ENCODE results near the gene MPLKIP.
"Not testable (repeated sequence)": the region's sequence is repeated elsewhere in the genome, so short reads cannot be mapped to it uniquely, and the experiment has no call there.

MPLKIP gene

DNA sequence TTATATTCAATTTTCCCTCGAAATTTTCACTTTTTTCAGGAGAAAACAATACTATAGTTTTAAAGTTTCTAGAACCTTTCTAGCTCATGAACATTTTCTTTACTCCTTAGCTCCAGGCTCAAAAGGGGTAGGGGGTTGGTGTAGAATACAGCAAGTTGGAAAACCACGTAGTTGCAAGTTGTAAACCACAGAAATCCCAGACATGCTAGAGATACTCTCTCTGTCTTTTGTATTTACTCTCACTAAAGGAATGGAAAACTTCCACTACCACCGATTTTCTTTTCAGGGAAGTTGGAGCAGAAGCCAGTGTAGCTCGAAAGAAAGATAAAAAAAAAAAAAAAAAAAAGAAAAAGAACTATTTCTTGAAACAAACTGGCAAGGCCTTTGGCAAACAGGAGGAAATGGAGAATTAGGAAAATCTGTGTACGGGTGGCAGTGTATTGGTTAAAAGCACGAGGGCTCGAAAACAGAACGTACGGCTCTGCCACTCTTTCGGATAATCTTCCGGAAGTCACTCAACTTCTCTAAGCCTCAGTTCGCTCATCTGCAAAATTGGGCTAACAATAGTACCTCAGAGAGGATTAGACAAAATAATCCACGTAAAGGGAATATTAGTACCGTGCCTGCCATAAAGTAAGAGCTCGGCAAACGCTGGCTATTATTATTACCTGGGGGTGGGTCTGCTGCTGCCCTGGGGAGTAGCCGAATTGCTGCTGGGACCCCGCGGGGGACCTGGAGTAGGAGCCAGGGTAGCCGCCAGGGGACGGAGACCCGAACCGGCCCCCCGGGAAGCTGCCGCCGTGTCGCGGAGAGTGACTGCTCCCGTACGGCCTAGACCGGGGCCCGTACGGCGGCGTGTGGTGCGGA is 628 bp downstream of the MPLKIP start:
- no peak for DNase-seq (ENCODE audit: low spot score)

DNA sequence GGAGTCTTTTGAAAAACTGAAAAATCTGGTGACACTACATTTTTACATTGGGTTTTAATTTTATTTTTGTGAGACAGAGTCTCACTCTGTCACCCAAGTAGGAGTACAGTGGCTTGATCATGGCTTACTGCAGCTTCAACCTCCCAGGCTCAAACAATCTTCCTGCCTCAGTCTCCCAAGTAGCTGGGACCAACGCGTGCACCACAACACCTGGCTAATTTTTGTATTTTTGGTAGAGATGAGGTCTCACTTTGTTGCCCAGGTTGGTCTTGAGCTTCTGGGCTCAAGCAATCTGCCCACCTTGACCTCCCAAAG is 11.5 kb downstream of the MPLKIP start:
- DNase-seq (ENCODE audit: low spot score): no peak

DNA sequence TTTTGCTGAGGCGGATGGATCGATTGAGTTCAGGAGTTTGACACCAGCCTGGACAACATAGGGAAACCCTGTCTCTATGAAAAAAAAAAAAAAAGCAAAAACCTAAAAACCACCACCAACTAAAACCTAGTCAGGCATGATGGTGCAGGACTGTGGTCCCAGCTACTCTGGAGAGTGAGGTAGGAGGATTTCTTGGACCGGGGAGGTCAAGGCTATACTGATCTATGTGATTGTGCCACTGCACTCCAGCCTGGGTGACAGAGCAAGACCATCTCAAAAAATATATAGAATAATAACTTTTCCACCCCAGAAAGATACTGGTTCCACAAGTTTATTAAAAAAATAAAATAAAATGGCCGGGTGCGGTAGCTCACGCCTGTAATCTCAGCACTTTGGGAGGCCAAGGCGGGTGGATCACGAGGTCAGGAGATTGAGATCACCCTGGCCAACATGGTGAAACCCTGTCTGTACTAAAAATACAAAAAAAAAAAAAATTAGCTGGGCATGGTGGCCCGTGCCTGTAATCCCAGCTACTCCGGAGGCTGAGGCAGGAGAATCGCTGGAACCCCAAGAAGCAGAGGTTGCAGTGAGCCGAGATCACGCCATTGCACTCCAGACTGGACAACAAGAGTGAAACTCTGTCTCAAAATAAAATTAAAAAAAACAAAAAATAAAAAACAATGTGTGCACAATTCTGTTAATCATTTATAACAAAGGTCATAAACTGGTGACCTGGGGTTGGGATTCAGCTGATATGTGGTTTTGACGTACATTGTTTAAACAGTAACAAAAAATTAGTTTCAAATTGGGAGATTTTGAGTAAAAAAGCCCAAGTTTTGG is 12.1 kb downstream of the MPLKIP start:
- not testable (repeated sequence) for DNase-seq (ENCODE audit: low spot score)

DNA sequence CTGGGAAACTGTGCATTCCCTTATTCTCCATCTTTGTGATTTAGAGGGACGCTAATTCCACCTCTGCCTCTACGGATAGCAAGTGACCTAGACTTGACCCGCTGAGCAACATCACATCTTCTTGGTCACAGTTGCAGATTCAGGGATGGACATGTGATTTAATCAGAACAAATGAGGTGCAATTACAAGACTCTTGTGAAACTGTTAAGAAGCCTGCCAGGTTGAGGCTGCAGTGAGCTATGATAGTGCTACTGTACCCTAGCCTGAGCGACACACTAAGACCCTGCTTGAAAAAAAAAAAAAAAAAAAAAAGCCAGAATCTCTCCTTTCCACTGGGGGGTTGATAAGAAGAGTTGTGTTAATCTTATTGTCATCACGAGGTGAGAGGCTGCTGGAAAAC is 14.4 kb downstream of the MPLKIP start:
- no peak for DNase-seq (ENCODE audit: low spot score)

DNA sequence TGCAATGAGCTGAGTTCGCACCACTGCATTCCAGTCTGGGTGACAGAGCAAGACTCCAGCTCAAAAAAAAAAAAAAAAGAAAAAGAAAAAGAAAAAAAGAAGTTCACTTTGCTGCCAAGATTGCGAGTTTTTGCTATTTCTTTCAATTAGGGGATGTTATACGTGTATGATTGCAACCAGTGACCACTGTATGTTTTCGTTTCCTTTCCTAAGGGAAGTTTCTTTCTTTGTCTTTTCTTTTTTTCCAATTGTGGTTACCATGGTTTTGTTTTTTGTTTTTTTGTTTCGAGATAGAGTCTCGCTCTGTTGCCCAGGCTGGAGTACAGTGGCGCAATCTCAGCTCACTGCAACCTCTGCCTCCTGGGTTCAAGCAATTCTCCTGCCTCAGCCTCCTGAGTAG is 16.2 kb downstream of the MPLKIP start:
- not testable (repeated sequence) for DNase-seq (ENCODE audit: low spot score)

DNA sequence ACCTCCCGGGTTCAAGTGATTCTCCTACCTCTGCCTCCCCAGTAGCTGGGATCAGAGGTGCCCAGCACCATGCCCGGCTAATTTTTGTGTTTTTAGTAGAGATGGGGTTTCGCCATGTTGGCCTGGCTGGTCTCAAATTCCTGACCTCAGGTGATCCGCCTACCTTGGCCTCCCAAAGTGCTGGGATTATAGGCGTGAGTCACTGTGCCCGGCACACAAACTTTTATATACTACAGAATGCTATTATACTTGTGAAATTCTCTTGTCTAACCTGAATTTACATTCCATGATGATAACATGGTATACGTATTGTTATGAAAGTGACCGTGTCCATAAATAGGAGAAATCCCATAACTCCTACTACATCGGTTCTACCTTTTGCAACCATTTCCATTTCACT is 17.2 kb downstream of the MPLKIP start:
- DNase-seq (ENCODE audit: low spot score): not testable (repeated sequence)

DNA sequence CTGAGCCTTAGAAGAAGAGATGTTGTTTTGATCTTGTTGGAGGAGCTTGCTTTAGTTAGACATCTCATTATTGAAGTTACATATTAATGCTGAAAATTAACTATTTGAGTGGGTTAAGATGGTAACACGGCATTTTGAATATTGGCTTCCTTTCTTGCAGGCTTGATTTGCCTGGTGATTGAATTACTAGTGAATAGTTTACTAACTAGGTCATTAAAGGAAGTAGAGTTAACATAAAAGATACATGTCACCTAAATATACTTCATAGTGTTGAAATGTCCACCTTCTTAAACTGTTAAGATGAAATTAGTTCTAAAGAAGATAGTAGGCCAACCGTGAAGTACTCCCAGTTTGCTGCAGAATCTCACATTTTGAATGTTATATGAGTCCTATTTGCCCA is 18.5 kb downstream of the MPLKIP start:
- no peak for DNase-seq (ENCODE audit: low spot score)

DNA sequence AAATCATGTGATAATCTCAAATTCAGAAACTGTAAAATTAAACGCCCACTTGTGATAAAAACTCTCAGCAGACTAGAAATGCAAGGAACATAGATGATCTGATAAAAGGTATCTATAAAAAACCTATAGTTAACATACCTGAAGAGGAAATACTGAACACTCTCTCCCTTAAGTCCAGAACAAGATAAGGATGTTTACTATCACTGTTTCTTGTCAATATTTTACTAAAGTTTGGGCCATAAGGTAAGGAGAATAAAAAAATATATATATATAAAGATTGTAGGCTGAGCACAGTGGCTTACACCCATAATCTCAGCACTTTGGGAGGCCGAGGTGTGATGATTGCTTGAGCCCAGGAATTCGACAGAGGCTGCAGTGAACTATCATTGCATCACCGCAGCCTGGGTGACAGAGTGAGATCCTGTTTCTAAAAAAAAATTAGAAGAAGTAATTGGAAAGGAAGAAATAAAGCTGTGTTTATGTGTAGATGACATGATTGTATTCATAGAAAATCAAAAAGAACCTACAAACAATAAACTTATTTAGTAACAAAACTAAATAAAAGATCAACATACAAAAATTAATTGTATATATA is 28.4 kb downstream of the MPLKIP start:
- DNase-seq (ENCODE audit: low spot score): no peak

DNA sequence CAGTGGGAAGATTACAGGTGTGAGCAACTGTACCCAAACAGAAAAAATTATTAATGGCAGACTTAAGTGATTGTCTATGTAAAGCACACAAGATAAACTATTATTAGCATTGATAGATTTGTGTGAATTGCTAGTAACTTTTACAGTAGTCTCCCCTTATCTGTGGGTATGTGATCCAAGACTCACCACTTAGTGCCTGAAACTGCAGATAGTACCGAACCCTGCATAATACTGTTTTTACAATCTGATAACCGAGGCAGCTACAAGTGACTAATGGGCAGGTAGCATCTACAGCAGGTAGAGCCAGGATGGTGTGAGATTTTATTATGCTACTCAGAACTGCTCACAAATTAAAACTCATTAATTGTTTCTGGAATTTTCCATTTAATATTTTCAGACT is 31.5 kb downstream of the MPLKIP start:
- DNase-seq (ENCODE audit: low spot score): no peak

DNA sequence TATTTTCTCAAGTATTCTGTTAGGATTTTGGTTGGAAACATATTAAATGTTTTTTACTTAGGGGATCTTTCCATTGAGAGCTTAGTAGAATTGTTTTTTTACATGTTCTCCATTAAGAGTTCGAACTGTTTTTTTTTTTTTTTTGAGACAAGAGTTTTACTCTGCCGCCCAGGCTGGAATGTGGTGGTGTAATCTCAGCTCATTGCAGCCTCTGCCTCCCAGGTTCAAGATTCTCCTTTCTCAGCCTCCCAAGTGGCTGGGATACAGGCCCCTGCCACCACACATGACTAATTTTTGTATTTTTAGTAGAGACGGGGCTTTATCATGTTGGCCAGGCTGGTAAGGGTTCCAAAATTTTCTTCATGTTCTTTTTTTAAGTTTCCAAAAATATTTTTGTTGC is 33.2 kb downstream of the MPLKIP start:
- no peak for DNase-seq (ENCODE audit: low spot score)

DNA sequence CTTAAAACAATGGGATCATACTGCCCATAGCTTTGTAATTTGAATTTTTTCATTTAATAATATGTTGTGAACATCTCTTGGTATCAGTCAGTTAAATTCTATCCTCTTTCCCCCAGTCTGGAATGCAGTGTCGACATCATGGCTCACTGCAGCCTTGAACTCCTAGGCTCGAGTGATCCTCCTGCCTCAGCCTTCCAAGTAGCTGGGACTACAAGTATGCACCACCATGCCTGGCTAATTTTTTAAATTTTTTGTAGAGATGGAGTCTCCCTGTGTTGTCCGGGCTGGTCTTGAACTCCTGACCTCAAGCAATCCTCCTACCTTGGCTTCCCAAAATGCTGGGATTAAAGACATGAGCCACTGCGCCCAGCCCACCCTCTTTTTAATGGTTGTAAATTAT is 34.6 kb downstream of the MPLKIP start:
- DNase-seq (ENCODE audit: low spot score): no peak

DNA sequence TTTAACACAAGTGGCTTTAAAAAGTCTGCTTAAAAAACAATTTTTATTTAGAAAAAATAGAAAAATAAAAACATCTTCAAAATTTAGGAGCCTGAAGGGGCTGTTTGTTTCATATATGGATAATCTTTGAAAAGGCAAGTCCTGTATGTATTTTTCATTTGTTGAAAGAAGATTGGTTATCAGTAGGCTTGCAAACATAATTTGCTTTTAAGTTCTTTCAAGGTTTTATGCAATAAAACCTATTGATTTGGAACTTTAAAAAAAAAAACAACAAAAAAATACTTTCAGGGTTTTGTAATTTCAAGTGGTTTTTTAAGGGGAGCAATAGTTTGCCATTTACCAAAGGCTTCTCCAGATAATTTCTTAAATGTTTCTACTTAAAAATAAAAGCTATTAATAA is 35.6 kb downstream of the MPLKIP start:
- DNase-seq (ENCODE audit: low spot score): no peak

DNA sequence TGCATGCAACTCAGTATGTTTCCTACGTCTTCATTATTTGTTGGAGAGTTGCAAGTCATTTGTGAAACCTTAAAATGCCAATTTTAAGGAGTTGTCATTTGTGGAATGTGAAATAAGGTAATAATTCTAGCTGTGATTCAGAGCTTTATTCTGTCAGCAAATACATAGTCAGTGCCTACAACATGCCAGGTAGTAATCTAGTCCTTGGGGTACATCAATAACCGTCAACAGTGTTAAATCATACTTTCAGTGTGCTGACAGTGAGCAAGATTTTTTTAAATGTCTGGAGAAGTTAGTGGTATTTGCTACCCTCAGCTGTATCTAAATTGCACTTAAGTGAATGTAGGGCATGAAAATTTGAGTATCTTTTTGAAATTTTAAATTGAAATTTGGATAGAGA is 36.7 kb downstream of the MPLKIP start:
- no peak for DNase-seq (ENCODE audit: low spot score)

DNA sequence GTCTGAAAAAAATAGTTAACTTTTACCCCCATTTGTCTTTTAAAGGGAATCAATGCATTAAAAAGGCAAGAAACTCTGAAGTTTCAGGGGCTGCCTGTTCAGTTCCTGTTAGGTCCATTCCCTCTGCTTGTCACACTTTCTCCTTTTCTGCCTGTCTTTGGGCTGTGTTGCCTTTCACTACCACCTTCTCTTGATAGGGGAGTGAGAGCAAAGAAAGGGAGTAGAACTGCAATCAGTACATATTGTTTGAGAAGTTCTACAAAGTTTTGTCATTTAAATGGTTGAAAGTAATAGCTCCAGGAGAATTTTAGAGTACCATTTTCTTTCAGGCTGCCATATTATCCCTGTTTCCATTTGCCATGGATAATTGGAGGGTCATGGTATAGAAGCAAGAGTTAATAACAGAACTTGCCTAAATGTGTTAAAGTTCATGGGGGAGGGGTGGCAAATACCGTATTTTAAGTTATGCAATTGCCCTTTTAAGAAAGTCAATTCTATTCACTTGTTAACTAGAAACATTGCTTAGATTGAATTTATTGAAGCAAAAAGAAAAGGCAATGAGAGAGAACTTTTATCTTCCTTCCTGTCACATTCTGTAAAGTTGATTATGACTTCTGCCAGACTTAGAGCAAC is 38.6 kb downstream of the MPLKIP start:
- DNase-seq (ENCODE audit: low spot score): no peak

DNA sequence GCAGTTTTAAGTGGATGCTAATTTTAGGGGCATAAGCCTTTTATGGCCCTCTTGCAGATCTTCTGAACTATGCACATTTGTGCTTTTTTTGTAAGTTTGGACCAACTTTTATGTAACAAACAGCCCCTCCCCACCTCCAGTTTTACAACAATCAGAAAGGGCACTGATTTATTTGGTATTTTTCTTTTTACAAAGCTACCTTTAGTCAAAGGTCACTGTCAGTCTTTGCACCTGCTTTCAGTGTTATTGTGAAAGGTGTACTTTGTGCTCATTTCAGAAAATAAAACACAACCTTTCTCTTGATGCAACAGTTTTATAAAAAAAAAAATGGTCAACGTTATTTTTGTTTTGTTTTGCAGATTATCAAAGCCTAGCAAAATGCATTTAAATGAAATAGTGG is 39.2 kb downstream of the MPLKIP start:
- no peak for DNase-seq (ENCODE audit: low spot score)

DNA sequence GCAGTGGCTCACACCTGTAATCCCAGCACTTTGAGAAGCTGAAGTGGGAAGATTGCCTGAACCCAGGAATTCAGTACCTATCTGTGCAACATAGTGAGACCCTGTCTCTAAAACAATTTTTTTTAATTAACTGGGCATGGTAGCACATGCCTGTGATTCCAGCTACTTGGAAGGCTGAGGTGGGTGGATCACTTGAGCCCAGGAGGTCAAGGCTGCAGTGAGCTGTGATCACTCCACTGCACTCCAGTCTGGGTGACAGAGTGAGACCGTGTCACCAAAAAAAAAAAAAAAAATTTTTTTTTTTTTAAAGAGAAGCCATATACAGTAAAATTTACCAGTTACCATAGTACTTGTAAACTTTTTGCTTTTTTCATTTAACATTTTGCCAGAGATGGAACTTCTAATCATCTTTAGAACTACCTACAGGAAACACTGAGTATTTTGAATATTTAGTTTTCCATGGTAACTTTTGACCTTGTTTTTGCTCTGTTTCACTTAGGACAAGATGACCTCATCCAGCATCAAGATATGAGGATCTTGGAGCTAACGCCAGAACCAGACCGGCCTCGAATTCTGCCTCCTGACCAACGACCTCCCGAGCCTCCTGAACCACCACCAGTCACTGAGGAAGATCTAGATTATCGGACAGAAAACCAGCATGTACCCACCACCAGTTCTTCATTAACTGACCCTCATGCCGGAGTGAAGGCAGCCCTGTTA is 40.6 kb downstream of the MPLKIP start:
- DNase-seq (ENCODE audit: low spot score): no peak

DNA sequence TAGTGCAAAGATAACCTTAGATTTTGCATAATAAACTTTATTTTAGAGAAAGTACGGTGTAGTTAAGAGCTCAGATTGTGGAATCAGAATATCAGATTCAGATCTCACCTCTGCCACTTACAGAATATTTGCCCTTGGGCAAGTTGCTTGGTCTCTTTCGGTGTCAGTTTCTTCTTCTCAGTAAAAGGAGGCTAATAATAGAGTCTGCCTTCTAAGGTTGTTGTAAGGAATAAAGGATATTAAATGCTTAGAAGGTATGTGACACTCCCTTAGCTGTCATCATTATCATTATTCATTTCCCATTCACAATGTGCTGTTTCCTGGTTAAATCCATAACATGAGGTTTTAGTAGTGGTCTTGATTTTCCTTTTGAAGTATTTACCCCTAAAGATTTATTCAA is 42.2 kb downstream of the MPLKIP start:
- DNase-seq (ENCODE audit: low spot score): no peak

DNA sequence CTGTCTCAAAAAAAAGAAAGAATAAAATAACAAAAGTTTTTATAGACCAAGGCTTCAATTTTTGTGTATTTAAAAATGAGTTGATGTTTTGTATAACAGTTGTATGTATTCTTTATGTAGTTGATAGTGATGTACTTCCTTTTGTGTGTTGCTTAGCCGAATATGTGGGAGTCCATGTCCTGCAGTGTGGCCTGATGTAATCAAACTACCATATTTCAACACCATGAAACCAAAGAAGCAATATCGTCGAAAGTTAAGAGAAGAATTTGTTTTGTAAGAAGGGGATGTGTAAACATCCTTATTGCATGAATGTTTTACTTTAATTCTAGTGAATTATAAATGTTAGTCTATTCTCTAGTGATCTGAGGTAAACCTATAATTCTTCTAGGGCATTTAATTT is 56.6 kb downstream of the MPLKIP start:
- DNase-seq (ENCODE audit: low spot score): no peak

Data from ecto neural progenitor cell (in vitro differentiated cells).